Measurements from ENCODE around the gene RAB4B. TPM values are rescaled to one million over a fixed set of nuclear protein-coding genes. Genes with fewer than 3 reads are reported as not detected.
"Not testable (repeated sequence)": the region's sequence is repeated elsewhere in the genome, so short reads cannot be mapped to it uniquely, and the experiment has no call there.

Gene RAB4B
- total RNA-seq, 1 donor from 2014 or later = 29.2 TPM

- Mint-ChIP-seq H3K9me3 (ENCODE audit: unreplicated experiment) (no peaks in the 10 kb centered on the region), H3K4me3 (ENCODE audit: unreplicated experiment) (peak overlapping the region; percentile 88), H3K4me1 (ENCODE audit: unreplicated experiment) (peaks cover 36% of the 10 kb centered on the region), H3K27me3 (ENCODE audit: unreplicated experiment) (peaks cover 20% of the 10 kb centered on the region), H3K36me3 (ENCODE audit: low read depth, unreplicated experiment) (no peaks in the 10 kb centered on the region), H3K27ac (ENCODE audit: unreplicated experiment) (peak overlapping the region; percentile 89)
- DNase-seq (ENCODE audit: low spot score) = no peak
- TF ChIP-seq CTCF (IDR thresholded peaks at IDR 0.05; ENCODE audit: unreplicated experiment) = no peak
Observed at GRCh38 chr19:40811478-40812341, 33.7 kb downstream of the RAB4B start.

GRCh38 chr19:40812571-40812970 lies 34.5 kb downstream of the RAB4B start:
- not testable (repeated sequence) for DNase-seq (ENCODE audit: low spot score); H3K9me3 Mint-ChIP-seq (ENCODE audit: unreplicated experiment); H3K36me3 Mint-ChIP-seq (ENCODE audit: low read depth, unreplicated experiment)
- Mint-ChIP-seq H3K4me3 (ENCODE audit: unreplicated experiment) (peak overlapping the region; percentile 73), H3K27ac (ENCODE audit: unreplicated experiment) (peak overlapping the region; percentile 86), H3K4me1 (ENCODE audit: unreplicated experiment) (peaks cover 28% of the 10 kb centered on the region), H3K27me3 (ENCODE audit: unreplicated experiment) (peaks cover 20% of the 10 kb centered on the region)

- Mint-ChIP-seq H3K9me3 (ENCODE audit: unreplicated experiment) (no peaks in the 10 kb centered on the region), H3K36me3 (ENCODE audit: low read depth, unreplicated experiment) (no peaks in the 10 kb centered on the region), H3K4me1 (ENCODE audit: unreplicated experiment) (peaks cover 24% of the 10 kb centered on the region), H3K27me3 (ENCODE audit: unreplicated experiment) (peaks cover 19% of the 10 kb centered on the region), H3K4me3 (ENCODE audit: unreplicated experiment) (peak overlapping the region; percentile 67), H3K27ac (ENCODE audit: unreplicated experiment) (peak overlapping the region; percentile 74)
- TF ChIP-seq CTCF (IDR thresholded peaks at IDR 0.05; ENCODE audit: unreplicated experiment) = no peak
- DNase-seq (ENCODE audit: low spot score) = no peak
Observed at GRCh38 chr19:40813182-40813581, 35.1 kb downstream of the RAB4B start.

- Mint-ChIP-seq H3K4me3 (ENCODE audit: unreplicated experiment) (no peak overlapping the region), H3K27me3 (ENCODE audit: unreplicated experiment) (peaks cover 24% of the 10 kb centered on the region), H3K9me3 (ENCODE audit: unreplicated experiment) (no peaks in the 10 kb centered on the region), H3K27ac (ENCODE audit: unreplicated experiment) (no peak overlapping the region), H3K36me3 (ENCODE audit: low read depth, unreplicated experiment) (no peaks in the 10 kb centered on the region), H3K4me1 (ENCODE audit: unreplicated experiment) (peaks cover 20% of the 10 kb centered on the region)
- DNase-seq (ENCODE audit: low spot score) = no peak
- no peak for TF ChIP-seq CTCF (IDR thresholded peaks at IDR 0.05; ENCODE audit: unreplicated experiment)
Observed at GRCh38 chr19:40815223-40815622, 37.2 kb downstream of the RAB4B start.

- not testable (repeated sequence) for H3K9me3 Mint-ChIP-seq (ENCODE audit: unreplicated experiment); H3K36me3 Mint-ChIP-seq (ENCODE audit: low read depth, unreplicated experiment); H3K27ac Mint-ChIP-seq (ENCODE audit: unreplicated experiment)
- peaks cover 12% of the 10 kb centered on the region for H3K27me3 Mint-ChIP-seq (ENCODE audit: unreplicated experiment)
- H3K4me1 Mint-ChIP-seq (ENCODE audit: unreplicated experiment) = peaks cover 22% of the 10 kb centered on the region
- H3K4me3 Mint-ChIP-seq (ENCODE audit: unreplicated experiment) = peak overlapping the region; percentile 75
- DNase-seq (ENCODE audit: low spot score) = peak; percentile 47
Observed at GRCh38 chr19:40818480-40819399, 40.7 kb downstream of the RAB4B start.
